Measurements from ENCODE around the gene POGK.

DNA sequence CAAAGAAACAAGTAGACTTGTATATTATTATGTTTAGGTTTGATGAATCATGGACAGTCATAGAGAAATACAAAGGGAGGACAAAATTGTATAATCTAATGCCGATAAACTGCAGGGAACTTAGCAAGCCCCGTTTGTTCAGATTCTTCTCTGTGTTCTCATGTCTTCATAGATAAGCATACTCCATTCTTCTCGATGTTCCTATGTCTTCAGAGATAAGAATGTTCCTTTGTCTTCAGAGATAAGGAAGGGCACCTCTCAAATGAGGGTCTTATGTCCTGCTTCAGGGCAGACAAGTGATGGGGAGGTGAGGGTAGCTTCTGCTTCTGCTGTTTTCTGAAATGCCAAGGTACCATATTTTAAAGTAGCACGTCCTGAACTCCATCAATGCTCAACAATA lies 56.5 kb downstream of the POGK start:
- no peak for TF ChIP-seq RAD21 (conservative IDR thresholded peaks at IDR 0.05)
- TF ChIP-seq, protein P1, sequence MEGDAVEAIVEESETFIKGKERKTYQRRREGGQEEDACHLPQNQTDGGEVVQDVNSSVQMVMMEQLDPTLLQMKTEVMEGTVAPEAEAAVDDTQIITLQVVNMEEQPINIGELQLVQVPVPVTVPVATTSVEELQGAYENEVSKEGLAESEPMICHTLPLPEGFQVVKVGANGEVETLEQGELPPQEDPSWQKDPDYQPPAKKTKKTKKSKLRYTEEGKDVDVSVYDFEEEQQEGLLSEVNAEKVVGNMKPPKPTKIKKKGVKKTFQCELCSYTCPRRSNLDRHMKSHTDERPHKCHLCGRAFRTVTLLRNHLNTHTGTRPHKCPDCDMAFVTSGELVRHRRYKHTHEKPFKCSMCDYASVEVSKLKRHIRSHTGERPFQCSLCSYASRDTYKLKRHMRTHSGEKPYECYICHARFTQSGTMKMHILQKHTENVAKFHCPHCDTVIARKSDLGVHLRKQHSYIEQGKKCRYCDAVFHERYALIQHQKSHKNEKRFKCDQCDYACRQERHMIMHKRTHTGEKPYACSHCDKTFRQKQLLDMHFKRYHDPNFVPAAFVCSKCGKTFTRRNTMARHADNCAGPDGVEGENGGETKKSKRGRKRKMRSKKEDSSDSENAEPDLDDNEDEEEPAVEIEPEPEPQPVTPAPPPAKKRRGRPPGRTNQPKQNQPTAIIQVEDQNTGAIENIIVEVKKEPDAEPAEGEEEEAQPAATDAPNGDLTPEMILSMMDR (IDR thresholded peaks at IDR 0.05; ENCODE audit: poor library complexity, severe bottlenecking), result no peak
- no peak for TF ChIP-seq REST (IDR thresholded peaks at IDR 0.05; ENCODE audit: borderline replicate concordance)
- TF ChIP-seq EZH2 (IDR thresholded peaks at IDR 0.05; ENCODE audit: borderline replicate concordance, insufficient read depth, low read length, poor library complexity, severe bottlenecking), result no peak
- no peak for TF ChIP-seq EP300 (conservative IDR thresholded peaks at IDR 0.05; ENCODE audit: poor library complexity, severe bottlenecking)
- TF ChIP-seq POLR2AphosphoS5 (IDR thresholded peaks at IDR 0.05), result no peak
- TF ChIP-seq TAF1 (IDR thresholded peaks at IDR 0.05; ENCODE audit: low read depth), result no peak
- no peak for TF ChIP-seq SMC3 (conservative IDR thresholded peaks at IDR 0.05; ENCODE audit: poor library complexity)
- no peak for TF ChIP-seq MXI1 (conservative IDR thresholded peaks at IDR 0.05; ENCODE audit: poor library complexity, severe bottlenecking)
